ENCODE data around the gene TMPRSS15. TPM values are rescaled to one million over a fixed set of nuclear protein-coding genes. Genes with fewer than 3 reads are reported as not detected.

The TMPRSS15 gene
- total RNA-seq, result not detected
- polyA plus RNA-seq (2013, experiment 1 of 2), result not detected
- 0.01 TPM for polyA plus RNA-seq (2013, experiment 2 of 2)
- 0 to 0.06 (median 0) reads per million in 172 experiments for total RNA-seq

GRCh38 chr21:18403735-18404450 lies at the start of gene TMPRSS15:
TMPRSS15 (minus strand) TSS chr21:18403785; CDS start chr21:18403622, 163 bp downstream.
- Mint-ChIP-seq H3K27me3 (no peaks in the 10 kb centered on the region), H3K4me3 (no peak within 1 kb of the TSS), H3K36me3 (ENCODE audit: low read depth) (no peaks in the 10 kb centered on the region), H3K9me3 (peaks cover 4% of the 10 kb centered on the region), H3K4me1 (ENCODE audit: low read depth) (no peaks in the 10 kb centered on the region), H3K27ac (no peak within 1 kb of the TSS)
- no peak for TF ChIP-seq CTCF (IDR thresholded peaks at IDR 0.05)
- ATAC-seq (ENCODE audit: poor library complexity) (no peak), DNase-seq (no peak)
- POLR2A ChIA-PET, result no interaction called here
- intact Hi-C loops (cut with DNase I, micrococcal nuclease), result no loop called here
- H3K4me3 ChIP-seq (ENCODE audit: low read length), result no peak within 1 kb of the TSS
- CTCF ChIA-PET, result no interaction called here
- H3K9me3 ChIP-seq (ENCODE audit: control insufficient read depth in 1 of 2, insufficient read depth in 1 of 2, low read length in 2 of 2), result no peaks in the 10 kb centered on the region
- no peaks in the 10 kb centered on the region for H3K4me1 ChIP-seq (ENCODE audit: insufficient read depth, low read length)
- no peak within 1 kb of the TSS for H3K27ac ChIP-seq (ENCODE audit: low read depth in 1 of 2, low read length in 2 of 2)
- H3K27me3 ChIP-seq (ENCODE audit: control insufficient read depth in 1 of 2, insufficient read depth in 2 of 2, low read length in 2 of 2), result no peaks in the 10 kb centered on the region
- H3K36me3 ChIP-seq (ENCODE audit: insufficient read depth, low read length), result no peaks in the 10 kb centered on the region

DNA sequence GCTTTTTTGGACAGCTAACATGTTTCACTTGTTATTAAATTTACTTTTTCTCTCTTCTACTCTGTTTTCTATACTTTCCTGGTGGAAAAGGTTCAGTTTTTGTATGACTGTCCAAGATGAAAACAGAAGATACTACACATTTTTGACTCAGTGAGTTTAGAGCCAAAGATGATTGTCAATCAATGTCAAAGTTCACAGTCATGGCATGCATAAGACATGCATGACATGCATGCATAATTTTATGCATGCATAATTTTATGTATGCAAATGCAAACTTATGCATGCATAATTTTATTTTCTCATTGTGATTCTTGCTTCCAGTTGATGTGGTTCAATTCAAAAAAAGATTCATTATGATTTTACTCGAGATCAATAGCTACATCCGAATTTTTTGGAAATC lies 48.1 kb upstream of the TMPRSS15 start:
- DNase-seq, result no peak
- H3K9me3 Mint-ChIP-seq, result no peaks in the 10 kb centered on the region
- H3K4me3 Mint-ChIP-seq, result no peak overlapping the region
- POLR2A ChIA-PET, result no interaction called here
- no peaks in the 10 kb centered on the region for H3K9me3 ChIP-seq (ENCODE audit: control insufficient read depth in 1 of 2, insufficient read depth in 1 of 2, low read length in 2 of 2)
- ATAC-seq (ENCODE audit: poor library complexity), result no peak
- no peak for TF ChIP-seq CTCF (IDR thresholded peaks at IDR 0.05)
- H3K27ac ChIP-seq (ENCODE audit: low read depth in 1 of 2, low read length in 2 of 2), result no peak overlapping the region
- intact Hi-C loops (cut with DNase I, micrococcal nuclease), result no loop called here
- no peaks in the 10 kb centered on the region for H3K27me3 ChIP-seq (ENCODE audit: control insufficient read depth in 1 of 2, insufficient read depth in 2 of 2, low read length in 2 of 2)
- H3K36me3 ChIP-seq (ENCODE audit: insufficient read depth, low read length), result no peaks in the 10 kb centered on the region
- no peak overlapping the region for H3K4me3 ChIP-seq (ENCODE audit: low read length)
- H3K27ac Mint-ChIP-seq, result no peak overlapping the region
- no peaks in the 10 kb centered on the region for H3K27me3 Mint-ChIP-seq
- CTCF ChIA-PET, result no interaction called here
- no peaks in the 10 kb centered on the region for H3K4me1 Mint-ChIP-seq (ENCODE audit: low read depth)
- no peaks in the 10 kb centered on the region for H3K4me1 ChIP-seq (ENCODE audit: insufficient read depth, low read length)
- H3K36me3 Mint-ChIP-seq (ENCODE audit: low read depth), result no peaks in the 10 kb centered on the region

DNA sequence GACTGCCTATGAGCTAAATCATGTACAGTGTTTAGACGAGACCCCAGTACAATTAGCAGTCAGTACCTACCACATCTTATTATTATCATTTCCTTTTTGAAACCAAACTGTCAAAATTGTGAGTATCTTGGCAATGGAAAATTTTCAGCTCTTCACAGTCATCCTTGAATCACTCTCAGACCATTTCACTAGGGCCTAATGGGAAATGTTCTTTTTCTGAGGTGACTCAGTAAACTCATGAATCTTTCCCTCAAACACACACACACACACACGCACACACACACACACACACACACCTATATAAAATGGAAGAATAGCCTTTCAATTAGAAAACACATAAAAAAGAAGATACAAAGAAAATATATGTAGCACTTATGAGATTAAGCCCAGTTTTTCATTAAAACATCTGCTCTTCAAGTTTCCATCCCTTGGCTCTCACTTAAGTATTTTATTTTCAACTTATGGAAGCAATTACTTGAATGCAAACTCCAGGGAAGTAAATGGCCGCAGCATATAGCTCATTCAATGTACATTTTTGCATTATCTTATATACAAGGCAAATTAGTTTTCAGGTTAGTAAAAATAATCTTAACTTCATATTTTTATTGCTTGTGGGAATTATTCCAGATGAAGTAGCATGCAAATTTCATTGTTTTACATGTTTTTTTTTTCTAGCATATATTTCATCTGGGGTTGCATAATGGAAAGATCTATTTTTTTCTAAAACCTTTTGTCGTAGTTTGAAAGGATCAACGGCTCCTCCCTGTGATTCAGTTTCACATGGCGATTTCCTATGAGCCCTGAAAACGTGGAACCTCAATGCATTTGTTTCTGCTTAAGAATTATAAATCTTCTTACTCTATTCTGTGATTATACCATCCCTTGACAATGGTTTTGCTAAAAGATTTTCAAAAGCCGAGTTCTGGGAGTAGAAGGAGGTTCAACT lies 46.3 kb upstream of the TMPRSS15 start:
- H3K27me3 Mint-ChIP-seq, result no peaks in the 10 kb centered on the region
- no peak overlapping the region for H3K27ac Mint-ChIP-seq
- H3K27ac ChIP-seq (ENCODE audit: low read depth in 1 of 2, low read length in 2 of 2), result no peak overlapping the region
- TF ChIP-seq CTCF (IDR thresholded peaks at IDR 0.05), result no peak
- H3K4me1 Mint-ChIP-seq (ENCODE audit: low read depth), result no peaks in the 10 kb centered on the region
- ATAC-seq (ENCODE audit: poor library complexity) (no peak), DNase-seq (no peak)
- ChIA-PET CTCF (interaction anchor here (0.7 kb wide), 1 partner anchor 58 kb away, joined by 4 read pairs; no protein-coding TSS in a partner anchor), POLR2A (no interaction called here)
- H3K4me3 ChIP-seq (ENCODE audit: low read length), result no peak overlapping the region
- no peak overlapping the region for H3K4me3 Mint-ChIP-seq
- H3K36me3 ChIP-seq (ENCODE audit: insufficient read depth, low read length), result no peaks in the 10 kb centered on the region
- intact Hi-C loops (cut with DNase I, micrococcal nuclease), result no loop called here
- H3K4me1 ChIP-seq (ENCODE audit: insufficient read depth, low read length), result no peaks in the 10 kb centered on the region
- H3K27me3 ChIP-seq (ENCODE audit: control insufficient read depth in 1 of 2, insufficient read depth in 2 of 2, low read length in 2 of 2), result no peaks in the 10 kb centered on the region
- no peaks in the 10 kb centered on the region for H3K9me3 ChIP-seq (ENCODE audit: control insufficient read depth in 1 of 2, insufficient read depth in 1 of 2, low read length in 2 of 2)
- no peaks in the 10 kb centered on the region for H3K36me3 Mint-ChIP-seq (ENCODE audit: low read depth)
- peaks cover under 1% of the 10 kb centered on the region for H3K9me3 Mint-ChIP-seq

Measured in CD4-positive, alpha-beta T cell (primary cell).